Measurements from ENCODE around the gene H2AZ1. TPM values are rescaled to one million over a fixed set of nuclear protein-coding genes. Genes with fewer than 3 reads are reported as not detected.
A peak's percentile ranks its signal among the peaks of the same experiment; 100 is the strongest.

The H2AZ1 gene
- total RNA-seq (100 to 1,000 TPM; 146 to 157 TPM), polyA plus RNA-seq (100 to 1,000 TPM; 359 to 521 TPM)

GRCh38 chr4:99949999-99950912 lies at the start of gene H2AZ1:
TSS of gene H2AZ1 (minus strand) at chr4:99950275. CDS start at chr4:99950170, 105 bp downstream.
- no peaks in the 10 kb centered on the region for H3K9me3 Mint-ChIP-seq
- peaks cover 17 to 26% (median 24%) of the 10 kb centered on the region in 4 donors for H3K4me1 Mint-ChIP-seq

DNA sequence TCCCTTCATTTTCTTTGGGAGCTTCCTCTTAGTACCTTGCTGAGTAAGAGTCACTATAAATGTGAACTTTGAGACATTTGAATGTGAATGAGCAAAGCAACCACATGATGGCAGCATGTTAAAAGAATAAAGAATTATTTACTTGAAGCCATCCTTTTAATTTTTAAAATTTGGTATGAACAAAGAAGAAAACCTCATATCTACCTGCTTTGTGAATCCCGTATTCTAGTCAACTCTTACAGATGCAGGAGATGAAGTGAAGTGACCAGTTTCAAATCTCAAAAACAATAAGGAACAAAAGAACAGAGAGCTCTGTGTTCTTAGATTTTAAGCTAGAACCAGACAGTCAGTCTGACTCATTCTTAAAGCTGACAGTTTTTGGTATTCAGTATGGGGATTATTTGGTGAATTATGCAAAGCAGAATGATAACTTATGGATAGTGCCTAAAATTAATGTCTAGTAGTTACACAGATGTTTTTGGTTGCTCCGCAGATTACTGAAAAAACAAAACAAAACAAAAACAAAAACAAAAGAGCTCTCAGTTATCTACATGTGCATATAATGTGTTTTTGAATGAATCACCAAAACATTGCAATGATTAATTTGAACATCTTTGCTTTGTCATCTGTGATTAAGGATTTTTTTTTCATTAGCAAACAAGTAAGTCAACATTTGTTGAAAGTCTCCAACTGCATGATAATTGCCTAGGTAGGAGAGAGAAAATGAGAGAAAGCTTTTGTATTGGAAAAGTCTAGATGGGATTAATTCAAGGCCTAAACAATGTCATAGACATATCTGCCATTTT lies 48.2 kb upstream of the H2AZ1 start:
- H3K27me3 Mint-ChIP-seq: peaks cover 0 to 3% of the 10 kb centered on the region in 2 donors
- no peaks in the 10 kb centered on the region for H3K36me3 Mint-ChIP-seq
- POLR2A ChIA-PET (ENCODE audit: partially characterized antibody): no interaction called here
- DNase-seq: no peak
- intact Hi-C loops (cut with micrococcal nuclease): no loop called here
- H3K4me1 Mint-ChIP-seq: no peaks in the 10 kb centered on the region
- Histone ChIP-seq H3K9me3 (ENCODE audit: control insufficient read depth in 1 of 2, low read length in 2 of 2) (no peaks in the 10 kb centered on the region), H3K4me1 (ENCODE audit: insufficient read depth, low read length) (no peaks in the 10 kb centered on the region), H3K36me3 (ENCODE audit: insufficient read depth, low read length) (no peaks in the 10 kb centered on the region), H3K27me3 (ENCODE audit: insufficient read depth, low read length) (no peaks in the 10 kb centered on the region), H3K27ac (ENCODE audit: low read depth, low read length) (no peak overlapping the region), H3K4me3 (ENCODE audit: low read length in 2 of 2) (no peak overlapping the region)
- H3K9me3 Mint-ChIP-seq: no peaks in the 10 kb centered on the region
- peak overlapping the region in 1 of 7 donors; percentile 7 for H3K27ac Mint-ChIP-seq
- no peak overlapping the region for H3K4me3 Mint-ChIP-seq
- CTCF ChIA-PET (ENCODE audit: partially characterized antibody): interaction anchor here (1.0 to 1.8 kb wide), 5 partner anchors 8 to 95 kb away, joined by 3 to 8 read pairs (median 4); no protein-coding TSS in a partner anchor

More at GRCh38 chr4:99949999-99950912, at the start of gene H2AZ1:
- peak; percentile 94 to 99 (median 96) for DNase-seq
- intact Hi-C loops (cut with micrococcal nuclease): loop anchor here (1.0 to 5.0 kb wide), 11 partner anchors 19 to 1808 kb away; partner anchors contain the start of genes ADH5, DAPP1, EIF4E and LAMTOR3
- Mint-ChIP-seq H3K27me3 (no peaks in the 10 kb centered on the region), H3K36me3 (peaks cover 3 to 11% of the 10 kb centered on the region in 2 donors), H3K4me3 (no peak within 1 kb of the TSS), H3K27ac (no peak within 1 kb of the TSS)
- Histone ChIP-seq H3K4me3 (ENCODE audit: low read length in 2 of 2) (peak within 1 kb of the TSS; percentile 90 to 98), H3K27ac (ENCODE audit: low read depth, low read length) (peak within 1 kb of the TSS; percentile 86), H3K9me3 (ENCODE audit: control insufficient read depth in 1 of 2, low read length in 2 of 2) (no peaks in the 10 kb centered on the region), H3K4me1 (ENCODE audit: insufficient read depth, low read length) (peaks cover 43% of the 10 kb centered on the region), H3K36me3 (ENCODE audit: insufficient read depth, low read length) (peaks cover 8% of the 10 kb centered on the region), H3K27me3 (ENCODE audit: insufficient read depth, low read length) (no peaks in the 10 kb centered on the region)
- ChIA-PET POLR2A (ENCODE audit: partially characterized antibody) (interaction anchor here (0.6 to 2.9 kb wide), 17 partner anchors 9 to 1689 kb away, joined by 3 to 25 read pairs (median 4); partner anchors contain the start of genes DAPP1, LAMTOR3, METAP1 and PPP3CA), CTCF (ENCODE audit: partially characterized antibody) (interaction anchor here (1.0 to 2.4 kb wide), 12 partner anchors 9 to 1801 kb away, joined by 3 to 12 read pairs (median 4); partner anchors contain the start of genes DAPP1, LAMTOR3 and TRMT10A)

- POLR2A ChIA-PET (ENCODE audit: partially characterized antibody): no interaction called here
- Histone ChIP-seq H3K9me3 (ENCODE audit: control insufficient read depth in 1 of 2, low read length in 2 of 2) (no peaks in the 10 kb centered on the region), H3K27ac (ENCODE audit: low read depth, low read length) (no peak overlapping the region), H3K27me3 (ENCODE audit: insufficient read depth, low read length) (no peaks in the 10 kb centered on the region), H3K36me3 (ENCODE audit: insufficient read depth, low read length) (no peaks in the 10 kb centered on the region), H3K4me1 (ENCODE audit: insufficient read depth, low read length) (no peaks in the 10 kb centered on the region), H3K4me3 (ENCODE audit: low read length in 2 of 2) (no peak overlapping the region)
- no peak overlapping the region for H3K4me3 Mint-ChIP-seq
- no peaks in the 10 kb centered on the region for H3K4me1 Mint-ChIP-seq
- peaks cover 2 to 5% of the 10 kb centered on the region in 2 donors for H3K27me3 Mint-ChIP-seq
- H3K9me3 Mint-ChIP-seq: no peaks in the 10 kb centered on the region
- no peaks in the 10 kb centered on the region for H3K36me3 Mint-ChIP-seq
- no peak for DNase-seq
- CTCF ChIA-PET (ENCODE audit: partially characterized antibody): no interaction called here
- intact Hi-C loops (cut with micrococcal nuclease): no loop called here
- no peak overlapping the region for H3K27ac Mint-ChIP-seq
These were observed 41.7 kb upstream of the H2AZ1 start for GRCh38 chr4:99991741-99992140.

DNA sequence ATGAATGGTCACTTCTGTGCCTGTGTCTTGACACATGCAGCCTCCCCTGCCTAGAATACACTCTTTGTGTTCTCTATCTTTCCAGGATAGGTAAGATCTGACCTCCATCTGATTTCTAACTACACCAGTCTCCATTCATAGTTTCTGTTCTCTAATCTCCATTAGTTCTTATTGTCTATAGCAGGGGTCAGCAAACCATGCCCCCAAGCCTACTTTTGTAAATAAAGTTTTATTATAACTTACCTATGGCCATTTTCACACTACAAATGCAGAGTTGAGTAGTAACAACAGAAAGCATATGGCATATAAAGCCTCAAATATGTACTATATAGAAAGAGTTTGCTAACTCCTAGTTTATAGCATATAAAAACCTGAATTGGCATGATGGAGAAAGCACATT lies 37.6 kb upstream of the H2AZ1 start:
- Histone ChIP-seq H3K36me3 (ENCODE audit: insufficient read depth, low read length) (no peaks in the 10 kb centered on the region), H3K27me3 (ENCODE audit: insufficient read depth, low read length) (no peaks in the 10 kb centered on the region), H3K4me1 (ENCODE audit: insufficient read depth, low read length) (no peaks in the 10 kb centered on the region), H3K27ac (ENCODE audit: low read depth, low read length) (no peak overlapping the region), H3K9me3 (ENCODE audit: control insufficient read depth in 1 of 2, low read length in 2 of 2) (no peaks in the 10 kb centered on the region), H3K4me3 (ENCODE audit: low read length in 2 of 2) (no peak overlapping the region)
- H3K4me1 Mint-ChIP-seq: no peaks in the 10 kb centered on the region
- no peak overlapping the region for H3K4me3 Mint-ChIP-seq
- POLR2A ChIA-PET (ENCODE audit: partially characterized antibody): no interaction called here
- H3K27me3 Mint-ChIP-seq: peaks cover 2 to 10% of the 10 kb centered on the region in 2 donors
- CTCF ChIA-PET (ENCODE audit: partially characterized antibody): interaction anchor here (0.7 to 1.0 kb wide), 2 partner anchors 109 to 268 kb away, joined by 3 read pairs; no protein-coding TSS in a partner anchor
- H3K27ac Mint-ChIP-seq: no peak overlapping the region
- DNase-seq: no peak
- H3K36me3 Mint-ChIP-seq: no peaks in the 10 kb centered on the region
- no peaks in the 10 kb centered on the region for H3K9me3 Mint-ChIP-seq
- intact Hi-C loops (cut with micrococcal nuclease): no loop called here

DNA sequence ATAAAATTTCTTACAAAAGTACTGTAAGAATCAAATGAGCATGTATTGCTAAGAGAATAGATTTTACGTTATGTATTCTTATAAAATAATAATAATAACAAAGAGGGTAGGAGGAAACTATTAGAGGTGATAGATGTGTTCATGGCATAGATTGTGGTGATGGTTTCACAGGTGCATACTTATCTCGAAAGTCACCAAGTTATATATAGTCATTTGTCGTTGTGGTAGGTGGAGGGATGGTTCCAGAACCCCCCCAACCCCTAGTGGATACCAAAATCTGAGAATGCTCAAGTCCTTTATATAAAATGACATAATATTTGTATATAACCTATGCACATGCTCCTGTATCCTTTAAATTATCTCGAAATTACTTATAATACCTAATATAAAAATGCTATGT lies 36.7 kb upstream of the H2AZ1 start:
- ChIA-PET POLR2A (ENCODE audit: partially characterized antibody) (no interaction called here), CTCF (ENCODE audit: partially characterized antibody) (interaction anchor here (0.7 kb wide), 1 partner anchor 267 kb away, joined by 3 read pairs; no protein-coding TSS in a partner anchor)
- Mint-ChIP-seq H3K9me3 (no peaks in the 10 kb centered on the region), H3K27ac (no peak overlapping the region), H3K4me1 (no peaks in the 10 kb centered on the region), H3K4me3 (no peak overlapping the region), H3K27me3 (peaks cover 6 to 11% of the 10 kb centered on the region in 2 donors), H3K36me3 (peaks cover 0 to 2% of the 10 kb centered on the region in 2 donors)
- H3K27me3 ChIP-seq (ENCODE audit: insufficient read depth, low read length): no peaks in the 10 kb centered on the region
- no peak overlapping the region for H3K27ac ChIP-seq (ENCODE audit: low read depth, low read length)
- DNase-seq: no peak
- H3K36me3 ChIP-seq (ENCODE audit: insufficient read depth, low read length): no peaks in the 10 kb centered on the region
- no peaks in the 10 kb centered on the region for H3K9me3 ChIP-seq (ENCODE audit: control insufficient read depth in 1 of 2, low read length in 2 of 2)
- H3K4me1 ChIP-seq (ENCODE audit: insufficient read depth, low read length): no peaks in the 10 kb centered on the region
- intact Hi-C loops (cut with micrococcal nuclease): no loop called here
- H3K4me3 ChIP-seq (ENCODE audit: low read length in 2 of 2): no peak overlapping the region

DNA sequence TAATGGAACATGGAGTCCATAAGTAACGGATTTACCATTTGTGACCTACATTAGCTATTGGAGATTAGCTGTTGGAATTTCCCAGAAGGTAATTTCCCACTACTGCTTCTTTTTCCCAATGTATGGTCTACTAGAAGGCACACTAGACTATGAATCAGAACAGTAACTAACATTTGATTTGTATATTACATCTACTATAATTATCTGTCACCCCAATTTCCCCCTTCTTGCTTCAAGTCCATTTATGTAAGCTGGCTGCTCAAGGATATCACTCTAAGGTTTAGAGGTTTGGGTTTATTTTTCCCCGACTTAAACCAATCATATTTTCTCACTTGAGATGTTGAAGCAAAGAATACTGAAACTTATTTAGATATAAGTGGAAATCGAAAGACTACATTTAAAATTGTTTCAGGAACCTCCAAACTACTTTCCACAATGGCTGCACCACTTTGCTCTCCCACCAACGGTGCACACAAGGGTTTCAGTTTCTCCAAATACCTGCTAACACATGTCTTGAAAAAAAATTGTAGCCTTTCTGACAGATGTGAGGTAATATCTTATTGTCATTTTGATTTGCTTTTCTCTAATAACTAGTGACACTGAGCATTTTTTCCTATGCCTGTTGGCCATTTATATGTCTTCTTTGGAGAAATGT lies 33.3 kb upstream of the H2AZ1 start:
- Histone ChIP-seq H3K4me1 (ENCODE audit: insufficient read depth, low read length) (no peaks in the 10 kb centered on the region), H3K27ac (ENCODE audit: low read depth, low read length) (no peak overlapping the region), H3K4me3 (ENCODE audit: low read length in 2 of 2) (no peak overlapping the region), H3K9me3 (ENCODE audit: control insufficient read depth in 1 of 2, low read length in 2 of 2) (no peaks in the 10 kb centered on the region), H3K36me3 (ENCODE audit: insufficient read depth, low read length) (no peaks in the 10 kb centered on the region), H3K27me3 (ENCODE audit: insufficient read depth, low read length) (no peaks in the 10 kb centered on the region)
- Mint-ChIP-seq H3K4me1 (no peaks in the 10 kb centered on the region), H3K9me3 (no peaks in the 10 kb centered on the region), H3K27ac (no peak overlapping the region), H3K4me3 (no peak overlapping the region), H3K27me3 (peaks cover 7 to 10% of the 10 kb centered on the region in 2 donors), H3K36me3 (peaks cover 0 to 5% of the 10 kb centered on the region in 2 donors)
- ChIA-PET CTCF (ENCODE audit: partially characterized antibody) (no interaction called here), POLR2A (ENCODE audit: partially characterized antibody) (no interaction called here)
- intact Hi-C loops (cut with micrococcal nuclease): no loop called here
- DNase-seq: no peak
